HCT116 (cell line): ENCODE results near the gene FOXC2. TPM values are rescaled to one million over a fixed set of nuclear protein-coding genes. Genes with fewer than 3 reads are reported as not detected.

Source experiments
- ATAC-seq: fragments of 200-7000 bp; cut with Tn5 transposase; 2 replicates; pipeline ENCODE4 v1.9.1; 2020; ENCODE audit warnings: mild to moderate bottlenecking, moderate library complexity
- BruUV-seq: library from RNA; stranded (reverse); fragments of 400-500 nt; replicated peaks from 2 replicates; lab custom pipeline; 2021; lab: Mats Ljungman, UMichigan
- CTCF ChIA-PET: fragments of 300-600 bp; sonication (Branson Sonifier 250); formaldehyde crosslinking; loops from one replicate; lab custom pipeline; 2021; ENCODE audit warnings: antibody characterized with exemption; lab: Charles Lee
- POLR2A ChIA-PET: fragments of 300-600, 350-600 bp; sonication (Branson Sonifier 250); formaldehyde crosslinking; loops from one replicate; lab custom pipeline; 2021; ENCODE audit warnings: antibody characterized with exemption; lab: Charles Lee
- RAD21 ChIA-PET, 2 experiments: fragments of 300-600 bp; sonication (Branson Sonifier 250); formaldehyde crosslinking; loops; one replicate each; lab custom pipeline; 2023; ENCODE audit warnings: low total read pairs in 2 of 2; ENCODE audit not compliant: uncharacterized antibody in 2 of 2, unreplicated experiment in 2 of 2, low non-redundant PET in 1 of 2; lab: Charles Lee
- DNase-seq: peaks from one replicate; pipeline ENCODE4 v3.0.0-alpha.2; 2010; ENCODE audit warnings: low read depth, low spot score
- H2AFZ ChIP-seq: fragments of 200-600 bp; shearing (Covaris generic), sonication (generic); 2 replicates; pipeline ENCODE4 v1.6.1; 2017; ENCODE audit warnings: low read depth, mixed run types, mixed read lengths, antibody characterized with exemption, low read length; ENCODE audit not compliant: poor library complexity, severe bottlenecking
- H3K27ac ChIP-seq: 2 replicates; pipeline ENCODE4 v1.5.1; 2012; ENCODE audit warnings: low read depth, low read length
- H3K27me3 ChIP-seq: fragments of 200-600 bp; sonication (generic); 2 replicates; pipeline ENCODE4 v1.6.1; 2016; ENCODE audit warnings: mixed run types, low read length, mixed read lengths; ENCODE audit not compliant: insufficient read depth
- H3K36me3 ChIP-seq, 2 experiments: fragments of 200-500 bp in 1 of 2; fragments of 200-600 bp in 1 of 2; sonication (Bioruptor generic) in 1 of 2; sonication (generic) in 1 of 2; 2 replicates each; pipeline versions ENCODE4 v1.5.1 to v1.6.1; 2014 to 2016; ENCODE audit warnings: low read length in 2 of 2, inconsistent platforms in 1 of 2, mixed read lengths in 1 of 2, mixed run types in 1 of 2; ENCODE audit not compliant: insufficient read depth in 2 of 2, control insufficient read depth in 1 of 2
- H3K4me1 ChIP-seq, 2 experiments: fragments of 200-600 bp in 1 of 2; sonication (generic) in 1 of 2; 2 replicates each; pipeline versions ENCODE4 v1.5.1 to v1.6.1; 2012 to 2017; ENCODE audit warnings: low read length in 2 of 2, inconsistent platforms in 1 of 2, mild to moderate bottlenecking in 1 of 2, mixed read lengths in 1 of 2, mixed run types in 1 of 2, moderate library complexity in 1 of 2; ENCODE audit not compliant: insufficient read depth in 2 of 2, control insufficient read depth in 1 of 2
- H3K4me2 ChIP-seq: fragments of 200-600 bp; sonication (generic); 2 replicates; pipeline ENCODE4 v1.6.1; 2017; ENCODE audit warnings: mixed run types, low read length, mixed read lengths
- H3K4me3 ChIP-seq, 2 experiments: fragments of 200-600 bp in 1 of 2; sonication (generic) in 1 of 2; replicated peaks in 1 of 2; 2 replicates each; pipeline ENCODE4 v1.5.1; 2011 to 2016; ENCODE audit warnings: low read length in 2 of 2, control low read depth in 1 of 2, low read depth in 1 of 2, mild to moderate bottlenecking in 1 of 2, mixed read lengths in 1 of 2, mixed run types in 1 of 2
- H3K79me2 ChIP-seq: fragments of 200-600 bp; sonication (generic); 2 replicates; pipeline ENCODE4 v1.6.1; 2017; ENCODE audit warnings: mild to moderate bottlenecking, mixed run types, low read length, moderate library complexity, mixed read lengths; ENCODE audit not compliant: insufficient read depth
- H3K9ac ChIP-seq: fragments of 200-600 bp; sonication (generic); 2 replicates; pipeline ENCODE4 v1.6.1; 2016; ENCODE audit warnings: low read length, mixed read lengths
- H3K9me2 ChIP-seq: fragments of 200-600 bp; sonication (generic), shearing (Covaris generic); 2 replicates; pipeline ENCODE4 v1.6.1; 2017; ENCODE audit warnings: mixed run types, mild to moderate bottlenecking, moderate library complexity; ENCODE audit not compliant: insufficient read depth
- H3K9me3 ChIP-seq, 2 experiments: fragments of 200-500 bp in 1 of 2; fragments of 200-600 bp in 1 of 2; sonication (Bioruptor generic) in 1 of 2; sonication (generic) in 1 of 2; 2 replicates each; pipeline ENCODE4 v1.6.1; 2014 to 2017; ENCODE audit warnings: low read length in 2 of 2, mixed read lengths in 2 of 2, inconsistent platforms in 1 of 2, low read depth in 1 of 2, mild to moderate bottlenecking in 1 of 2, mixed run types in 1 of 2, moderate library complexity in 1 of 2; ENCODE audit not compliant: control insufficient read depth in 1 of 2, insufficient read depth in 1 of 2
- H4K20me1 ChIP-seq: fragments of 200-600 bp; sonication (generic), shearing (Covaris generic); 2 replicates; pipeline ENCODE4 v1.6.1; 2017; ENCODE audit warnings: mixed run types, mild to moderate bottlenecking, moderate library complexity; ENCODE audit not compliant: insufficient read depth
- CBX3 ChIP-seq: IDR thresholded peaks from 2 replicates; pipeline ENCODE4 v1.6.1; 2012; ENCODE audit warnings: low read depth
- EGR1 ChIP-seq: IDR thresholded peaks from 2 replicates; pipeline ENCODE4 v1.6.1; 2012; ENCODE audit warnings: low read depth
- ELF1 ChIP-seq: IDR thresholded peaks from 2 replicates; pipeline ENCODE4 v1.6.1; 2012; ENCODE audit warnings: low read depth, borderline replicate concordance
- EZH2phosphoT487 ChIP-seq: fragments of 200-600 bp; IDR thresholded peaks from 2 replicates; pipeline ENCODE4 v1.6.1; 2018; ENCODE audit warnings: antibody characterized with exemption, borderline replicate concordance
- RAD21 ChIP-seq: IDR thresholded peaks from 2 replicates; pipeline ENCODE4 v1.6.1; 2012; ENCODE audit warnings: low read depth, mild to moderate bottlenecking
- SIN3A ChIP-seq: IDR thresholded peaks from 2 replicates; pipeline ENCODE4 v1.6.1; 2012; ENCODE audit warnings: low read depth
- TCF7L2 ChIP-seq: IDR thresholded peaks from 2 replicates; pipeline ENCODE4 v1.7.0; 2011; ENCODE audit warnings: borderline replicate concordance, inconsistent platforms; ENCODE audit not compliant: insufficient read depth, insufficient read length; ENCODE audit errors: extremely low read depth
- YY1 ChIP-seq: IDR thresholded peaks from 2 replicates; pipeline ENCODE4 v1.6.1; 2011; ENCODE audit warnings: low read length, low read depth, moderate library complexity, mild to moderate bottlenecking; ENCODE audit not compliant: insufficient replicate concordance; ENCODE audit errors: extremely low read depth
- ZFX ChIP-seq: fragments of 450-650 bp; IDR thresholded peaks from 2 replicates; pipeline ENCODE4 v1.6.1; 2017
- intact Hi-C: fragments of 100-400 bp; cut with micrococcal nuclease; formaldehyde crosslinking; loops from 2 replicates; pipeline ENCODE4 v1.10.0; 2022
- total RNA-seq: library from RNA; stranded (reverse); gene quantifications from one replicate; pipeline ENCODE4 v1.2.1, GENCODE V29; 2021; ENCODE audit not compliant: unreplicated experiment
- TF ChIP-seq, protein P1 (sequence below), 3 experiments: fragments of 200-600 bp in 1 of 3; sonication (generic) in 1 of 3; IDR thresholded peaks in 2 of 3; conservative IDR thresholded peaks in 1 of 3; 2 replicates each; pipeline ENCODE4 v1.5.1; 2012 to 2017; ENCODE audit warnings: low read depth in 2 of 3, low read length in 2 of 3, antibody characterized with exemption in 1 of 3, borderline replicate concordance in 1 of 3, control low read depth in 1 of 3, mild to moderate bottlenecking in 1 of 3, mixed read lengths in 1 of 3, mixed run types in 1 of 3, moderate library complexity in 1 of 3; ENCODE audit not compliant: insufficient read depth in 1 of 3
- TF ChIP-seq, protein P2 (sequence below): IDR thresholded peaks from 2 replicates; pipeline ENCODE4 v1.6.1; 2011; ENCODE audit warnings: mild to moderate bottlenecking, low read length, moderate library complexity; ENCODE audit not compliant: insufficient replicate concordance; ENCODE audit errors: extremely low read depth
- TF ChIP-seq, protein P3 (sequence below): IDR thresholded peaks from 2 replicates; pipeline ENCODE4 v1.6.1; 2012

The FOXC2 gene
- total RNA-seq, 1 experiment from 2014 or later, result 0.22 TPM

DNA sequence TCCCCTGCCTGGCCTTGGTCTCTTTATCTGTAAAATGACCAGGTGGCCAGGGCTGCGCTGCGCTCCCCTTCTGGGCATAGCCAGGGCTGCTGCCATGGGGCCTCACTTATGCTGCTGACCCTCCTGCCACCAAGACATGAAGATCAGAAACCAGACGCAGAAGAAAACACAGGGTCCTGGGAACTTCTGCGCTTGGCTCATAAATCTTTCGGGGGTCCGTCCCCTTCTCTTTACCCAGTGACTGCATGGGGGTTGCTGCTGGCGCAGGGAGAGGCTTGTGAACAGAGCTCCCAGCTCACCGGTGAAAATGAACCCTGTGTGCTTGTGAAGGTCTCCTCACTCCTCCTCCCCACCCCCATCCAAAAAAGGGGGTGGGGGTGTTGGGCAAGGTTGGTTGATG is 6.0 kb downstream of the FOXC2 start:
- intact Hi-C loops, result no loop called here
- no peak for DNase-seq

GRCh38 chr16:86573215-86573614 is 6.6 kb downstream of the FOXC2 start:
- no peak overlapping the region for H3K27ac ChIP-seq
- ChIA-PET CTCF (no interaction called here), POLR2A (no interaction called here), RAD21 (no interaction called here)
- no peak for ATAC-seq
- no peaks in the 10 kb centered on the region for H4K20me1 ChIP-seq
- no peaks in the 10 kb centered on the region for H3K9me3 ChIP-seq
- H3K4me3 ChIP-seq, result no peak overlapping the region
- H3K36me3 ChIP-seq, result no peaks in the 10 kb centered on the region
- H3K79me2 ChIP-seq, result no peaks in the 10 kb centered on the region
- H2AFZ ChIP-seq, result no peak overlapping the region
- H3K27me3 ChIP-seq, result 0 out of 2 replicates have a peak, but pooled peaks cover 5% of the 10 kb centered on the region
- H3K4me2 ChIP-seq, result no peak overlapping the region
- intact Hi-C loops, result no loop called here
- H3K9me2 ChIP-seq, result no peaks in the 10 kb centered on the region
- no peak overlapping the region for H3K9ac ChIP-seq
- peaks cover 11 to 22% of the 10 kb centered on the region in 2 experiments; a peak in 3 of 4 replicates for H3K4me1 ChIP-seq
- no peak for TF ChIP-seq YY1
- TF ChIP-seq EZH2phosphoT487, result no peak
- TF ChIP-seq, protein P1, sequence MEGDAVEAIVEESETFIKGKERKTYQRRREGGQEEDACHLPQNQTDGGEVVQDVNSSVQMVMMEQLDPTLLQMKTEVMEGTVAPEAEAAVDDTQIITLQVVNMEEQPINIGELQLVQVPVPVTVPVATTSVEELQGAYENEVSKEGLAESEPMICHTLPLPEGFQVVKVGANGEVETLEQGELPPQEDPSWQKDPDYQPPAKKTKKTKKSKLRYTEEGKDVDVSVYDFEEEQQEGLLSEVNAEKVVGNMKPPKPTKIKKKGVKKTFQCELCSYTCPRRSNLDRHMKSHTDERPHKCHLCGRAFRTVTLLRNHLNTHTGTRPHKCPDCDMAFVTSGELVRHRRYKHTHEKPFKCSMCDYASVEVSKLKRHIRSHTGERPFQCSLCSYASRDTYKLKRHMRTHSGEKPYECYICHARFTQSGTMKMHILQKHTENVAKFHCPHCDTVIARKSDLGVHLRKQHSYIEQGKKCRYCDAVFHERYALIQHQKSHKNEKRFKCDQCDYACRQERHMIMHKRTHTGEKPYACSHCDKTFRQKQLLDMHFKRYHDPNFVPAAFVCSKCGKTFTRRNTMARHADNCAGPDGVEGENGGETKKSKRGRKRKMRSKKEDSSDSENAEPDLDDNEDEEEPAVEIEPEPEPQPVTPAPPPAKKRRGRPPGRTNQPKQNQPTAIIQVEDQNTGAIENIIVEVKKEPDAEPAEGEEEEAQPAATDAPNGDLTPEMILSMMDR (IDR thresholded peaks at IDR 0.05 in 2 of 3, conservative IDR thresholded peaks at IDR 0.05 in 1 of 3; ENCODE audit: borderline replicate concordance in 1 of 3, insufficient read depth in 1 of 3, low read depth in 2 of 3, low read length in 2 of 3), result no peak
- TF ChIP-seq, protein P2, sequence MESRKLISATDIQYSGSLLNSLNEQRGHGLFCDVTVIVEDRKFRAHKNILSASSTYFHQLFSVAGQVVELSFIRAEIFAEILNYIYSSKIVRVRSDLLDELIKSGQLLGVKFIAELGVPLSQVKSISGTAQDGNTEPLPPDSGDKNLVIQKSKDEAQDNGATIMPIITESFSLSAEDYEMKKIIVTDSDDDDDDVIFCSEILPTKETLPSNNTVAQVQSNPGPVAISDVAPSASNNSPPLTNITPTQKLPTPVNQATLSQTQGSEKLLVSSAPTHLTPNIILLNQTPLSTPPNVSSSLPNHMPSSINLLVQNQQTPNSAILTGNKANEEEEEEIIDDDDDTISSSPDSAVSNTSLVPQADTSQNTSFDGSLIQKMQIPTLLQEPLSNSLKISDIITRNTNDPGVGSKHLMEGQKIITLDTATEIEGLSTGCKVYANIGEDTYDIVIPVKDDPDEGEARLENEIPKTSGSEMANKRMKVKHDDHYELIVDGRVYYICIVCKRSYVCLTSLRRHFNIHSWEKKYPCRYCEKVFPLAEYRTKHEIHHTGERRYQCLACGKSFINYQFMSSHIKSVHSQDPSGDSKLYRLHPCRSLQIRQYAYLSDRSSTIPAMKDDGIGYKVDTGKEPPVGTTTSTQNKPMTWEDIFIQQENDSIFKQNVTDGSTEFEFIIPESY, result no peak
- TF ChIP-seq ZFX, result no peak
- TF ChIP-seq TCF7L2, result no peak
- TF ChIP-seq, protein P3, sequence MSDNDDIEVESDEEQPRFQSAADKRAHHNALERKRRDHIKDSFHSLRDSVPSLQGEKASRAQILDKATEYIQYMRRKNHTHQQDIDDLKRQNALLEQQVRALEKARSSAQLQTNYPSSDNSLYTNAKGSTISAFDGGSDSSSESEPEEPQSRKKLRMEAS, result no peak
- no peak for TF ChIP-seq ELF1
- TF ChIP-seq, all 23 proteins: peak for 0
- DNase-seq, result no peak
- BruUV-seq, result no TSS peak

More for the DNA sequence above, 6.0 kb downstream of the FOXC2 start:
- no peak for ATAC-seq
- no peak overlapping the region for H3K9ac ChIP-seq
- no peak overlapping the region for H3K4me3 ChIP-seq
- no peak overlapping the region for H3K27ac ChIP-seq
- H3K27me3 ChIP-seq, result 0 out of 2 replicates have a peak, but pooled peaks cover 5% of the 10 kb centered on the region
- POLR2A ChIA-PET, result no interaction called here
- no peak overlapping the region for H2AFZ ChIP-seq
- no peaks in the 10 kb centered on the region for H3K9me3 ChIP-seq
- no peak overlapping the region for H3K4me2 ChIP-seq
- H3K36me3 ChIP-seq, result no peaks in the 10 kb centered on the region
- no peaks in the 10 kb centered on the region for H4K20me1 ChIP-seq
- CTCF ChIA-PET, result no interaction called here
- no peaks in the 10 kb centered on the region for H3K79me2 ChIP-seq
- RAD21 ChIA-PET, result no interaction called here
- no TSS peak for BruUV-seq
- TF ChIP-seq EZH2phosphoT487 (no peak), ELF1 (no peak), SIN3A (no peak), CBX3 (no peak), RAD21 (no peak), EGR1 (no peak)
- H3K4me1 ChIP-seq, result peaks cover 11 to 22% of the 10 kb centered on the region in 2 experiments; a peak in 3 of 4 replicates
- no peaks in the 10 kb centered on the region for H3K9me2 ChIP-seq
